HTERT RPE-1 (cell line): Measurements from ENCODE around the gene FNDC1.
"Not testable (repeated sequence)": the region's sequence is repeated elsewhere in the genome, so short reads cannot be mapped to it uniquely, and the experiment has no call there.

ENCODE experiments used
- in situ Hi-C: fragments of 300-500 bp; cut with MboI; formaldehyde crosslinking; loops from 4 replicates; pipeline ENCODE4 v1.14.3; 2020; ENCODE audit warnings: low sequenced_read_pairs

Gene FNDC1

GRCh38 chr6:159254186-159254585 is 85.0 kb downstream of the FNDC1 start:
- in situ Hi-C loops = no loop called here

GRCh38 chr6:159255434-159255951 is 86.3 kb downstream of the FNDC1 start:
- in situ Hi-C loops = no loop called here

GRCh38 chr6:159256128-159256527 is 86.9 kb downstream of the FNDC1 start:
- in situ Hi-C loops = no loop called here

GRCh38 chr6:159257846-159258245 is 88.6 kb downstream of the FNDC1 start:
- in situ Hi-C loops = no loop called here

GRCh38 chr6:159259441-159260125 is 90.4 kb downstream of the FNDC1 start:
- in situ Hi-C loops = no loop called here

- in situ Hi-C loops = no loop called here
Measured at GRCh38 chr6:159260208-159260607, 91.0 kb downstream of the FNDC1 start.

- in situ Hi-C loops = no loop called here
Measured at GRCh38 chr6:159261995-159262394, 92.8 kb downstream of the FNDC1 start.

GRCh38 chr6:159262586-159262985 is 93.4 kb downstream of the FNDC1 start:
- in situ Hi-C loops = no loop called here

- in situ Hi-C loops = no loop called here
Measured at GRCh38 chr6:159267165-159267564, 98.0 kb downstream of the FNDC1 start.

GRCh38 chr6:159268511-159268910 is 99.3 kb downstream of the FNDC1 start:
- in situ Hi-C loops = no loop called here

- in situ Hi-C loops = no loop called here
Measured at GRCh38 chr6:159271257-159271656, 102.1 kb downstream of the FNDC1 start.

- in situ Hi-C loops = no loop called here
Measured at GRCh38 chr6:159278626-159279025, 109.4 kb downstream of the FNDC1 start.

- in situ Hi-C loops = no loop called here
Measured at GRCh38 chr6:159279790-159280277, 110.6 kb downstream of the FNDC1 start.

- in situ Hi-C loops = no loop called here
Measured at GRCh38 chr6:159282421-159282820, 113.2 kb downstream of the FNDC1 start.

- in situ Hi-C loops = not testable (repeated sequence)
Measured at GRCh38 chr6:159284661-159285060, 115.5 kb downstream of the FNDC1 start.

GRCh38 chr6:159298840-159299239 is 129.6 kb downstream of the FNDC1 start:
- in situ Hi-C loops = no loop called here

- in situ Hi-C loops = no loop called here
Measured at GRCh38 chr6:159299566-159299965, 130.4 kb downstream of the FNDC1 start.

GRCh38 chr6:159301277-159301676 is 132.1 kb downstream of the FNDC1 start:
- in situ Hi-C loops = no loop called here

- in situ Hi-C loops = no loop called here
Measured at GRCh38 chr6:159301810-159302593, 132.8 kb downstream of the FNDC1 start.

- in situ Hi-C loops = no loop called here
Measured at GRCh38 chr6:159302594-159302992, 133.4 kb downstream of the FNDC1 start.

GRCh38 chr6:159303159-159303558 is 134.0 kb downstream of the FNDC1 start:
- in situ Hi-C loops = no loop called here

GRCh38 chr6:159303784-159304183 is 134.6 kb downstream of the FNDC1 start:
- in situ Hi-C loops = no loop called here
